Measurements from ENCODE around the gene FOXC1. TPM values are rescaled to one million over a fixed set of nuclear protein-coding genes. Genes with fewer than 3 reads are reported as not detected.

FOXC1 gene
- total and polyA plus RNA-seq, 4 donors, result 0.08 to 0.33 (median 0.14) TPM

- Histone ChIP-seq H3K4me3 (ENCODE audit: low read depth in 1 of 3, low read length in 3 of 3) (no peak overlapping the region), H3K27me3 (ENCODE audit: control insufficient read depth in 4 of 4, insufficient read depth in 4 of 4, low read length in 3 of 4) (peaks cover 0 to 13% (median 10%) of the 10 kb centered on the region in 4 donors), H3K36me3 (ENCODE audit: control insufficient read depth in 4 of 4, insufficient read depth in 3 of 4, low read depth in 1 of 4, low read length in 3 of 4) (peaks cover 0 to 2% (median 0%) of the 10 kb centered on the region in 4 donors), H3K27ac (ENCODE audit: low read depth in 1 of 2, low read length in 2 of 2) (no peak overlapping the region), H3K4me1 (ENCODE audit: control insufficient read depth in 4 of 4, insufficient read depth in 4 of 4, low read length in 3 of 4) (peaks cover 5 to 28% (median 12%) of the 10 kb centered on the region in 4 donors), H3K9me3 (ENCODE audit: control insufficient read depth in 4 of 4, low read length in 3 of 4) (no peaks in the 10 kb centered on the region), H3K9ac (ENCODE audit: low read depth in 1 of 2, low read length in 2 of 2) (no peak overlapping the region)
- no peak for DNase-seq (ENCODE audit: low spot score)
- 96% methylated on average over 8 of the region's 8 CpGs for WGBS
- no peak for TF ChIP-seq TAF1 (conservative IDR thresholded peaks at IDR 0.05)
- TF ChIP-seq MAX (IDR thresholded peaks at IDR 0.05), result no peak
- no peak for TF ChIP-seq JUND (IDR thresholded peaks at IDR 0.05)
- TF ChIP-seq HNF4G (IDR thresholded peaks at IDR 0.05), result no peak
- TF ChIP-seq CTCF (IDR thresholded peaks at IDR 0.05; ENCODE audit: low read depth, low read length, missing input control), result no peak
- TF ChIP-seq NR2F2 (IDR thresholded peaks at IDR 0.05), result no peak
- TF ChIP-seq FOXA2 (IDR thresholded peaks at IDR 0.05), result no peak
- TF ChIP-seq EGR1 (IDR thresholded peaks at IDR 0.05; ENCODE audit: low read depth in 2 of 2), result no peak
Measured at GRCh38 chr6:1622851-1623768, 13.4 kb downstream of the FOXC1 start.

GRCh38 chr6:1623769-1624057 is 14.0 kb downstream of the FOXC1 start:
- Histone ChIP-seq H3K27me3 (ENCODE audit: control insufficient read depth in 4 of 4, insufficient read depth in 4 of 4, low read length in 3 of 4) (peaks cover 0 to 13% (median 8%) of the 10 kb centered on the region in 4 donors), H3K9me3 (ENCODE audit: control insufficient read depth in 4 of 4, low read length in 3 of 4) (no peaks in the 10 kb centered on the region), H3K4me1 (ENCODE audit: control insufficient read depth in 4 of 4, insufficient read depth in 4 of 4, low read length in 3 of 4) (peaks cover 5 to 28% (median 12%) of the 10 kb centered on the region in 4 donors), H3K27ac (ENCODE audit: low read depth in 1 of 2, low read length in 2 of 2) (no peak overlapping the region), H3K4me3 (ENCODE audit: low read depth in 1 of 3, low read length in 3 of 3) (no peak overlapping the region), H3K9ac (ENCODE audit: low read depth in 1 of 2, low read length in 2 of 2) (no peak overlapping the region), H3K36me3 (ENCODE audit: control insufficient read depth in 4 of 4, insufficient read depth in 3 of 4, low read depth in 1 of 4, low read length in 3 of 4) (peaks cover 0 to 2% (median 0%) of the 10 kb centered on the region in 4 donors)
- TF ChIP-seq FOXA2 (IDR thresholded peaks at IDR 0.05) (no peak), ATF3 (IDR thresholded peaks at IDR 0.05) (no peak), GABPA (IDR thresholded peaks at IDR 0.05 in 1 of 2, conservative IDR thresholded peaks at IDR 0.05 in 1 of 2) (no peak), YY1 (IDR thresholded peaks at IDR 0.05) (no peak), MAX (IDR thresholded peaks at IDR 0.05) (no peak), SP1 (IDR thresholded peaks at IDR 0.05) (no peak), EGR1 (IDR thresholded peaks at IDR 0.05; ENCODE audit: low read depth in 2 of 2) (no peak), CTCF (IDR thresholded peaks at IDR 0.05; ENCODE audit: low read depth, low read length, missing input control) (no peak), REST (IDR thresholded peaks at IDR 0.05) (no peak), NR2F2 (IDR thresholded peaks at IDR 0.05) (no peak), FOXA1 (IDR thresholded peaks at IDR 0.05) (no peak), JUND (IDR thresholded peaks at IDR 0.05) (no peak), TAF1 (conservative IDR thresholded peaks at IDR 0.05) (no peak), HNF4A (conservative IDR thresholded peaks at IDR 0.05) (no peak)
- WGBS, result 87% methylated on average over 12 of the region's 12 CpGs
- no peak for DNase-seq (ENCODE audit: low spot score)
